ENCODE measurements around the gene GLYATL3. TPM values are rescaled to one million over a fixed set of nuclear protein-coding genes. Genes with fewer than 3 reads are reported as not detected.

GLYATL3 gene
- total RNA-seq, 2 donors from 2014 or later: not detected

DNA sequence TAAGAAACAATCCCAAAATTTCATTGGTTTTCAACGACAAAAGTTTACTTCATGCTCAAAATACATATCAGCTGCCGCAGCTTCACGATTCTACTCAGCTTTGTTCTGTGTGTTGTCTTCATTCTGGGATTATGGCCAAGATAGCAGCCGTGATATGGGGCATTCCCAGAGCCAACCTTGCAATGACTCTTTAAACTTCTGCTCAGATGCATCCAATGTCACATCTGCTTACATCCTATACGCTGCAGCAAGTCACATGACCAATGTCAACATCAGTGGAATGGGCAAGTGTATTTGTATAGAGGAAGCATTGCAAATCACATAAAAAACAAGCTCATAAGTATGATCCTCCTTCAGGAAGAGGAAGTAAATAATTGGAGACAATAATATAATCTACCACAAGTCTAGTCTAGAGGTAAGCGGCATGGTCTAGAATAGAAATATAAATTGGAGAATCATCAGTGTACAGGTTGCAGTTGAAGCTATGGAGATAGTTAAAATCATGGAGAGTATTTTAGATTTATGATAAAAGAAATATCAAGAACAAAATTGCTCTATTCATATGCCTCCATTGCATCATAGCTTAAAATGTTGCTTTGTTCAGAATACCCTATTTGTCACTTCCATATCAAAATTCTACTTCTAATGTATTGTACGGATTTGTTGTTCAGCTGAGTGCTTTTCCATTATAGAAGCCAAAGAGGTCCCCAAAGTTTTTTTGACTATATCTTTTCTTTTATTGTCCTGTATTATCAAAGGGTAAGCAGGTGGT, 43.5 kb downstream of the GLYATL3 start:
- DNase-seq (no peak), ATAC-seq (no peak)
- Mint-ChIP-seq H3K36me3 (ENCODE audit: low read depth) (no peaks in the 10 kb centered on the region), H3K4me1 (no peaks in the 10 kb centered on the region), H3K27ac (no peak overlapping the region), H3K27me3 (peaks cover 16% of the 10 kb centered on the region), H3K4me3 (no peak overlapping the region)
- H3K9me3 ChIP-seq (ENCODE audit: control insufficient read depth, low read length, poor library complexity, severe bottlenecking): no peaks in the 10 kb centered on the region

DNA sequence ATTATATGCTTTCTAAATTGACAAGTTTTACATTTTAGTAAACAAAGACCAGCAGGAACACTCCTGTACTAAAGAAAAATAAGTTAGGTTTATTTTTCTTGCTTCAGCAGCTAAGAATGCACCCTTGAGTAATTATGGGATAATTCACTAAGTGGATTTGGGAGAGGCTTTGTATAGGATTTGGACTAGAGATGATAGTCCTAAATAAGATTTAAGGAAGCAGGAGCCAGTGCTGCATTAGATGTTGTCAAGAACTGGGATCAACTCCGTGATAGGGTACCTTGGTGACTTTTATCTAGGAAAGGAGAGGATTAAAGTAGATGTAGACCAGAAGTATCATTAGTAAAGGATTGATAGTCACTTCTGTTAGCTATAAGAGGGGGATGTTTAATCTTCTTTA, 46.6 kb downstream of the GLYATL3 start:
- Mint-ChIP-seq H3K4me3 (no peak overlapping the region), H3K27ac (no peak overlapping the region), H3K4me1 (peaks cover 10% of the 10 kb centered on the region), H3K36me3 (ENCODE audit: low read depth) (peaks cover 5% of the 10 kb centered on the region), H3K27me3 (peaks cover 40% of the 10 kb centered on the region)
- no peaks in the 10 kb centered on the region for H3K9me3 ChIP-seq (ENCODE audit: control insufficient read depth, low read length, poor library complexity, severe bottlenecking)
- ATAC-seq: no peak
- no peak for DNase-seq

DNA sequence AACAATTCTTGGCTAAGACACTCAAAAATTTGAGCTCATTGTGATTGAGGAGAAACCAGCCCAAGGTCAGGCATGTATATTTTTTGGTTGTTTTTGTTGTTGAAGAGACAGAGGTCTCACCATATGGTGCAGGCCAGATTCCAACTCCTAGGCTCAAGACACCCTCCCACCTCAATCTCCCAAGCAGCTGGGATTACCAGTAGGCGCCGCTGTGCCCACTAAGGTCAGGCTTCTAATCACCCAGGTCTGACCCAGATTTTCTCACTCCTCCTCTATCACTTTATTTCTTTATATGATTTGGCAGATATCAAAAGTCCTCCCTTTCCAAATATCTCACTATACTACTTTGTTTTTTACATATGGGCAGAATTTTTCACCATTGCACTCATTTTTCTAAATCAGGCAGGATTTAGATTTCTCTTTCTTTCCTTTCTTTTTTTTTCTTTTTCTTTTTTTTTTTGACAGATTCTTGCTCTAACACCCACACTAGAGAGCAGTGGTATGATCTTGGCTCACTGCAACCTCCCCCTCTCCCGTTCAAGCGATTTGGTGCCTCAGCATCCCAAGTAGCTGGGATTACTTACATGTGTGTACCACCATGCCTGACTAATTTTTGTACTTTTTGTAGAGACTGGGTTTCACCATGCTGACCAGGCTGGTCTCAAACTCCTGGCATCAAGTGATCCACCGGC, 49.0 kb downstream of the GLYATL3 start:
- peaks cover 46% of the 10 kb centered on the region for H3K27me3 Mint-ChIP-seq
- H3K27ac Mint-ChIP-seq: no peak overlapping the region
- no peak overlapping the region for H3K4me3 Mint-ChIP-seq
- DNase-seq (no peak), ATAC-seq (no peak)
- peaks cover 17% of the 10 kb centered on the region for H3K4me1 Mint-ChIP-seq
- H3K9me3 ChIP-seq (ENCODE audit: control insufficient read depth, low read length, poor library complexity, severe bottlenecking): no peaks in the 10 kb centered on the region
- peaks cover 5% of the 10 kb centered on the region for H3K36me3 Mint-ChIP-seq (ENCODE audit: low read depth)

DNA sequence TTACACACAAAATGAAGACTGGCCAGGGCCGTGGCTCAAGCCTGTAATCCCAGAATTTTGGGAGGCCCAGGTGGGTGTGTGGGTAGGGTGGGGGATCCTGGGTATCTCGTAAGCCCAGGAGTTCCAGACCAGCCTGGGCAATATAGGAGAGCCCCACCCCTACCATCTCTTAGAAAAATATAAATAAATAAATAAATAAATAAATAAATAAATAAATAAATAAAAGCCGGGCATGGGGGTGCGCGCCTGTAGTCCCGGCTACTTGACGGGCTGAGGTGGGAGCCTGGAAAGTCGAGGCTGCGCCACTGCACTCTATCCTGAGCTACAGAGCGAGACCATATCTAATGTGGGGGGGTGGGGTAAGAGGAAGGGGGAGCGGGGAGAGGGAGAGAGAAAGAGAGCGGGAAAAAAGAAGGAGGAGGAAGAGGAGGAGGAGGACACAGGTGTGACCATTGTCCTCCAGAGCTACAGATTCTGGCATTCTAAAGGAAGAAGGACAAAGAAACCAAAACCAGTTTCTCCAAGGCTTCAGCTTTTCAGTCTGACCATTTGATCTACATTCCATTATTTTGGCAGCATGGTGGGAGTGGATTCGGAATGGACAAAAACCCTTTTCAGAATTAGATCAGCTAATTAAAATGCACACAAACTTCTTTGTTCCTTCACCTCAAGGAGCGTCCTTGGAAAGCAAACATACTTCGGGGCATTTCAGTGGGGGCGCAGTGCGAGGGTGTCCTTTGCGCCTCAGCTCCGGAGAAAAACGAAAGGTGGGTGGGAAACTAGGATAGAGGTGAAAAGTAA, 50.2 kb downstream of the GLYATL3 start:
- Mint-ChIP-seq H3K4me1 (peaks cover 17% of the 10 kb centered on the region), H3K27ac (no peak overlapping the region), H3K27me3 (peaks cover 57% of the 10 kb centered on the region), H3K4me3 (peak overlapping the region; percentile 86), H3K36me3 (ENCODE audit: low read depth) (peaks cover 5% of the 10 kb centered on the region)
- ATAC-seq (no peak), DNase-seq (no peak)
- H3K9me3 ChIP-seq (ENCODE audit: control insufficient read depth, low read length, poor library complexity, severe bottlenecking): no peaks in the 10 kb centered on the region

DNA sequence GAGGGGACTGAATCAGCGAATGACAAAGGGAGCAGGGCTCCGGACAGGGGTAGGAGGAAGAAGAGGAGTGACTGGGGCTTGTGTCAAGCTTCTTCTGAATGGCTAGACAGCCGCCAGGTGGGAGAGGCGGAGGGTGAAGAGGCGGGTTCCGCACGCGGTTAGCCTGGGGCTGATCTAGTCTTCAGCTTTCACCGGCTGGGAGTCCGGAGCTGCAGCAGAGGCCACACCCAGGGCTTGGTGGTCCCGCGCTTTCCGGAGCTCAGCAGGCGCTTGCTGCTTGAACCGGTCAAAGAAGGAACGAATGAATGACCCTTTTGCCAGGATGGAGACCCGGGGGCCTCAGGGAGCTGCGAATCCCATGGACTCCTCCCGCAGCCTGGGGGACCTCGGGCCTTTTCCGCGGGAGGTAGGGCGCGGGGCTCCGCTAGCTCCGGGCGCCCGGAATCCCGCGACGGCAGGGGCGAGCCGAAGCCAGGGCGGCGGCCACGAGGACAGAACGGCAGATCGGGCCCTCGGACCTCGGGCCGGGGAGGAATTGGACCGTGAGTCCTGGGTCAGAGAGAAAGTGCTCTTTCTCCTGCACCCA, 50.9 kb downstream of the GLYATL3 start, which contains the start of gene C6orf141:
Gene C6orf141, plus strand, starts transcription at position 177 of the 586 bp plus-strand sequence. Its CDS starts 125 bp downstream, at position 302.
- H3K27me3 Mint-ChIP-seq: peaks cover 60% of the 10 kb centered on the region

DNA sequence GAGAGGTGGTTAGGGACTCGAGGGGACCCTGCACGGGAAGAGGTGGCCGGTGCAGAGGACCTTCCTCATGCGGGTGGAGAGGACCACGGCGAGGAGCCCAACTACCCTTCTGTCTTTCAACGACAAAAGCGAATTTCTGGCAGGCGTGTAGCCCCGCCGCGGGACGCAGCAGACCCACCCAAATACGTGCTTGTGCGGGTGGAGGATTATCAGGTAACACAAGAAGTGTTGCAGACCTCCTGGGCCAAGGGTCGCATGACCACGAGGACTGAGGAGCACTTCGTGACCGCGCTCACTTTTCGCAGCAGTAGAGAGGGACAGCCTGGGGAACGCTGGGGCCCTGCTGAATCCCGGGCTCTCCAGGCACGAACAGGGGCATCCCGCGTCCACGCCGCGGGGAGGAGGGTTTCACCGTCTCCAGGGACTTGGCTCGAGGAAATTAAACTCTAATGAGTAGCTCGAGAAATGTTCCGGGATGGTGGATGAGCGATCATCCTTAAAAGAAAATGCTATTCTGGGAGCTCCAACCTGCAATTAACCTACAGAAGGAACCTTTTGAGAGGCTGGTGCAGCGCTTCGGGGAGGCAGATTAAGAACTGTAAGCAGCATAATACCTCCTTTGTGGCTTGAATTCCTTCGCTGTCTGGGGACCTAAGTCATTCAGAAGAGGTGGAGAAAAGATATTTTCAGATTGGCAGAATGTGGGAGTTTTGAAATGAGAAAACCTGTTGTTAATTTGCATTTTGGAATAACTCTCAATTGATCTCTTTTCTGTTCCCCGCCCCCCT, 51.5 kb downstream of the GLYATL3 start:
- peak; percentile 37 for ATAC-seq

More for the DNA sequence above, 50.9 kb downstream of the GLYATL3 start, which contains the start of gene C6orf141:
- H3K4me3 Mint-ChIP-seq: peak within 1 kb of the TSS; percentile 86
- peaks cover 5% of the 10 kb centered on the region for H3K36me3 Mint-ChIP-seq (ENCODE audit: low read depth)
- DNase-seq: no peak
- peak; percentile 56 for ATAC-seq
- peaks cover 17% of the 10 kb centered on the region for H3K4me1 Mint-ChIP-seq
- H3K9me3 ChIP-seq (ENCODE audit: control insufficient read depth, low read length, poor library complexity, severe bottlenecking): no peaks in the 10 kb centered on the region
- peak within 1 kb of the TSS; percentile 19 for H3K27ac Mint-ChIP-seq

DNA sequence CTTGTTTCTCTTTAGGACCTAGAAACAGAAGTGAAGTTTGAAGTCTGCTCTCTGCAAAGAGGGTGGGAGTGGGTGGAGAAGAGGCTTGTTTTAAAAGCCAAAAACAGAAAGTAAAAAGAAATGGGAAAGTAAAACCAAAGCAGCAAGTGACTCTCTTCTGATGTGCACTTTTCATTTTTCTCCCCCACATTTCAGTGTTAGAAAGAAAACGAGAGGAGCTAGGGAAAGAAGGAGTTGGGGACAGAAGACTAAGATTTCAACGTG, 52.1 kb downstream of the GLYATL3 start:
- H3K27me3 Mint-ChIP-seq: peaks cover 60% of the 10 kb centered on the region
- ATAC-seq: no peak

More for the DNA sequence above, 51.5 kb downstream of the GLYATL3 start:
- H3K9me3 ChIP-seq (ENCODE audit: control insufficient read depth, low read length, poor library complexity, severe bottlenecking): no peaks in the 10 kb centered on the region
- peaks cover 62% of the 10 kb centered on the region for H3K27me3 Mint-ChIP-seq
- peak overlapping the region; percentile 86 for H3K4me3 Mint-ChIP-seq
- peak overlapping the region; percentile 19 for H3K27ac Mint-ChIP-seq
- no peak for DNase-seq
- peaks cover 17% of the 10 kb centered on the region for H3K4me1 Mint-ChIP-seq
- peaks cover 5% of the 10 kb centered on the region for H3K36me3 Mint-ChIP-seq (ENCODE audit: low read depth)

DNA sequence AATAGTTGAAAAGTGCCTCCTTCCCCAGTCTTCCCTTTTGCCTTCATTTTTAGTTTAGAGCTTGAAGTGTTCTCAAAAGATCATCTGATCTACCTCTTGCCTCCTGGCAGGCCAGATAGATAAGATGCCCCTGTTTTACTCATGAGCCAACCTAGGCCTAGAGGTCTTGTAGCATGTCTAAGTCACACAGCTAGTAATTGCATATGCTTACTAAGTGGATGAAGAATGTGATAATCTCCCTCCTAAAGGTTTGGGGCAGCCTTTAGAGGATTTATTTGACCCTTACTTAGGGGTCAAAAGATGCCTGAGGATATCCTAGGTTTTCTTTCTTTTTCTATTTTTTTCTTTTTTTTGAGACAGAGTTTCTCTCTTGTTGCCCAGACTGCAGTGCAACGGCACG, 52.9 kb downstream of the GLYATL3 start:
- no peak for ATAC-seq
- no peak overlapping the region for H3K27ac Mint-ChIP-seq
- peaks cover 17% of the 10 kb centered on the region for H3K4me1 Mint-ChIP-seq
- DNase-seq: no peak
- H3K9me3 ChIP-seq (ENCODE audit: control insufficient read depth, low read length, poor library complexity, severe bottlenecking): no peaks in the 10 kb centered on the region
- H3K36me3 Mint-ChIP-seq (ENCODE audit: low read depth): peaks cover 5% of the 10 kb centered on the region
- no peak overlapping the region for H3K4me3 Mint-ChIP-seq
- H3K27me3 Mint-ChIP-seq: peaks cover 52% of the 10 kb centered on the region

More for the DNA sequence above, 52.1 kb downstream of the GLYATL3 start:
- Mint-ChIP-seq H3K27ac (no peak overlapping the region), H3K4me3 (peak overlapping the region; percentile 86), H3K4me1 (peaks cover 17% of the 10 kb centered on the region), H3K36me3 (ENCODE audit: low read depth) (peaks cover 5% of the 10 kb centered on the region)
- no peak for DNase-seq
- H3K9me3 ChIP-seq (ENCODE audit: control insufficient read depth, low read length, poor library complexity, severe bottlenecking): no peaks in the 10 kb centered on the region

DNA sequence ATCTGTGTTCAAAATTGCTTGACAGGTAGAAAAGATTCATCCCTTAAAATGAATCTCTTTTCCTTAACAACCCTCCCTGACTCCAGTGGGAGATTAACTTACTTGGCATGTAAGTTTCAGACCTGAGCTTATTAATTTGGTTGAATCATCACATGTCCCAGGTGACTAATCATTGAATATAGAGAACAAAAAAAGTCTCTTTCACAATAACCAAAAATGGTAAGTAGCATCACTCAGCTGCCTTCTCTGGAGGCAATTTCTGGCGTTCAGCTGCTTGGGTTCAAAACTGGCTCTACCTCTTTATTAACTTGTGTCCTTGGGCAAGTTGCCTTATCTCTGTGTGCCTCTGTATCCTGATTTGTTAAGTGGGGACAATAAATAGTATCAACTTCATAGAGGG, 53.7 kb downstream of the GLYATL3 start:
- Mint-ChIP-seq H3K4me3 (no peak overlapping the region), H3K27me3 (peaks cover 51% of the 10 kb centered on the region), H3K4me1 (peaks cover 17% of the 10 kb centered on the region), H3K36me3 (ENCODE audit: low read depth) (peaks cover 5% of the 10 kb centered on the region), H3K27ac (no peak overlapping the region)
- no peak for DNase-seq
- ATAC-seq: no peak
- H3K9me3 ChIP-seq (ENCODE audit: control insufficient read depth, low read length, poor library complexity, severe bottlenecking): no peaks in the 10 kb centered on the region

DNA sequence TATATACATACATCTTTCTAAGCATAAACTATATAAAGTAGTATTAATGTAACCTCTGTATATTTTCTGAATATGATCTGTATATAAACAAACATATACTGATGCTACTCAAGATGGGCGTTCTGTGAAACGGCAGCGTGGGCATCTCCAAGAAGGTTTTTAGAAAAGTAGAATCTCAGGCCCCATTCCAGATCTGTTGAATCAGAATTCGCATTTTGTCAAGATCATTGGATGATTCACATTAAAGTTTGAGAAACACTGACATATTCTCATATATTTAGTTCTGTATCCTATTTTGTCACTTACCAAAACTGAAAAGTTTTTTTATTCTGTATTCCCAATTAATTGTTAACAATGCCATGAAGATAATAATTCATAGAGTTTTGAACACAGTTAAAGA, 56.2 kb downstream of the GLYATL3 start:
- H3K4me3 Mint-ChIP-seq: no peak overlapping the region
- H3K27me3 Mint-ChIP-seq: peaks cover 32% of the 10 kb centered on the region
- DNase-seq: no peak
- no peaks in the 10 kb centered on the region for H3K9me3 ChIP-seq (ENCODE audit: control insufficient read depth, low read length, poor library complexity, severe bottlenecking)
- H3K4me1 Mint-ChIP-seq: peaks cover 10% of the 10 kb centered on the region
- H3K27ac Mint-ChIP-seq: no peak overlapping the region
- no peaks in the 10 kb centered on the region for H3K36me3 Mint-ChIP-seq (ENCODE audit: low read depth)
- ATAC-seq: no peak

DNA sequence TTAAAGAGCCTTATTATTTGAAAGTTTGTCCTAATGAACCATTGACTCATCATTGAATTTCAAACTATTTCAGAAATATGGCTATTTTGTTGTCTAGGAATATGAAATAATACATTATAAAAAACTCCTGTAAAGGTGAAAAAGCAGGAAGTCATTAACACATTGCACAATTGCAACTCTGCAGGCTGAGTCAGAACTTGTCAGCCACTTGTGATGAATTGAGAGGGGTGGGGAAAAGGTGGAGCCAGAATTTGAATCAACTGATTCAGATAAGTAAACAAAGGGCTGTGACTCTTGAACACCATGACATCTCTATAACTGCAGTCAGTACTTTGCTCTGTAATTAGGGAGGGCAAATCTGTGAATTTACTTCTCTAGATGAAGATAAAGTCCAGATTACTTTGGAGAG, 56.7 kb downstream of the GLYATL3 start:
- no peaks in the 10 kb centered on the region for H3K9me3 ChIP-seq (ENCODE audit: control insufficient read depth, low read length, poor library complexity, severe bottlenecking)
- Mint-ChIP-seq H3K4me3 (no peak overlapping the region), H3K27me3 (peaks cover 30% of the 10 kb centered on the region), H3K27ac (no peak overlapping the region), H3K4me1 (peaks cover 6% of the 10 kb centered on the region), H3K36me3 (ENCODE audit: low read depth) (no peaks in the 10 kb centered on the region)
- ATAC-seq: no peak
- DNase-seq: no peak

DNA sequence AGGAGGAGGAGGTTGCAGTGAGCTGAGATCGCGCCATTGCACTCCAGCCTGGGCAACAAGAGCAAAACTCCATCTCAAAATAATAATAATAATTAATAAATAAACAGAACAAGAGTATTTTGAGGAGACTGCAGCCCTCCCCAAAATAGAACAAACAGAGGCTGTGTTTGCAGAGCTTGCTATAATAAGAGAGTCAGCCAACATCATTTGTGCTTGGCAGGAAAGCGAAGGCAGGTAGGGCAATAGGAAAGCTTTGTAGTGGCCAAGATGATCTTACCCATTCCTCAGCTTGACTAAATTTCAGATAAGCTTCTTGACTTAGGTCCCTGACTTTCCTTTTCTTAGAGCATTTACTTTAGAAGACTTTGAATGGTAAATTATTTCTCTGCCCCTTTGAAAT, 57.5 kb downstream of the GLYATL3 start:
- H3K9me3 ChIP-seq (ENCODE audit: control insufficient read depth, low read length, poor library complexity, severe bottlenecking): no peaks in the 10 kb centered on the region
- Mint-ChIP-seq H3K36me3 (ENCODE audit: low read depth) (no peaks in the 10 kb centered on the region), H3K27ac (no peak overlapping the region)

More for the DNA sequence above, 57.5 kb downstream of the GLYATL3 start:
- DNase-seq (no peak), ATAC-seq (no peak)
- H3K4me3 Mint-ChIP-seq: no peak overlapping the region
- H3K27me3 Mint-ChIP-seq: peaks cover 26% of the 10 kb centered on the region
- H3K4me1 Mint-ChIP-seq: no peaks in the 10 kb centered on the region
